Activated CD4-positive, alpha-beta T cell treated with anti-CD3 and anti-CD28 coated beads, Interleukin-2, amount 10 ng/mL, durations not matched to agents 7 days and 5 days (primary cell): ENCODE measurements around the gene BCAS3. TPM values are rescaled to one million over a fixed set of nuclear protein-coding genes. Genes with fewer than 3 reads are reported as not detected.

Experiments
- CTCF ChIA-PET: fragments of 350-600 bp; sonication (Branson Sonifier 250); formaldehyde crosslinking; loops from one replicate; lab custom pipeline; 2021; ENCODE audit warnings: antibody characterized with exemption; lab: Charles Lee
- POLR2A ChIA-PET: fragments of 350-600 bp; sonication (Branson Sonifier 250); formaldehyde crosslinking; loops from one replicate; lab custom pipeline; 2021; ENCODE audit warnings: antibody characterized with exemption; lab: Charles Lee
- DNase-seq: peaks from one replicate; pipeline ENCODE4 v3.0.0-alpha.2; 2020
- H3K27ac Mint-ChIP-seq: one replicate; pipeline ENCODE4 v1.8.0; 2021; ENCODE audit warnings: mild to moderate bottlenecking, moderate library complexity, mixed read lengths
- H3K27me3 Mint-ChIP-seq: one replicate; pipeline ENCODE4 v1.8.0; 2021; ENCODE audit warnings: mixed read lengths
- H3K36me3 Mint-ChIP-seq: one replicate; pipeline ENCODE4 v1.8.0; 2021; ENCODE audit warnings: low read depth, mixed read lengths
- H3K4me1 Mint-ChIP-seq: one replicate; pipeline ENCODE4 v1.8.0; 2021; ENCODE audit warnings: mixed read lengths
- H3K4me3 Mint-ChIP-seq: one replicate; pipeline ENCODE4 v1.8.0; 2021; ENCODE audit warnings: mild to moderate bottlenecking, moderate library complexity, mixed read lengths
- H3K9me3 Mint-ChIP-seq: one replicate; pipeline ENCODE4 v1.8.0; 2021; ENCODE audit warnings: mixed read lengths
- total RNA-seq, 2 experiments: library from RNA; stranded (reverse); gene quantifications; one replicate each; pipeline ENCODE4 v1.2.3, GENCODE V29; 2021

BCAS3 gene
- total RNA-seq, 2 experiments from 2014 or later, result 15.5 to 16.4 TPM

DNA sequence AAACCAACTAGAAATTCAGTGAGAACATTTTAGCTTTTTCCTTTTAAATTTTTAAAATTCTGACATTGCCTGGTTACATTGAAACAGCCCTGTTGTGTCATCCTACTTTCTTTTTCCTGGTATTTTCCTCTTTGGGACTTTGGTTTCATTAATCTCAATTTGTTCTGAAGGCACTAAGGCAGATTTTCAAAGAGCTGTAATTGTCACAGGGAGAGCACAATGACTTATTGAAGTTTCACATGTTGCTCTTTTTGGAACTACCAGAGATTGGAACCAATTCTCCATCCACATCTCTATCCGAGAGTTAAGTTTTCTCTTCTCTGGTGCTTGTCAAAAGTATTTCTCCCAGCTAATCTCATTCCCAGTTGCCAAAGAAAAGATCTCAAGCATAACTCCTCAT is 577.3 kb downstream of the BCAS3 start:
- H3K9me3 Mint-ChIP-seq, result no peaks in the 10 kb centered on the region
- H3K27ac Mint-ChIP-seq, result no peak overlapping the region
- H3K36me3 Mint-ChIP-seq, result no peaks in the 10 kb centered on the region
- no peaks in the 10 kb centered on the region for H3K27me3 Mint-ChIP-seq
- H3K4me1 Mint-ChIP-seq, result peaks cover 13% of the 10 kb centered on the region
- ChIA-PET CTCF (no interaction called here), POLR2A (no interaction called here)
- DNase-seq, result no peak
- no peak overlapping the region for H3K4me3 Mint-ChIP-seq

DNA sequence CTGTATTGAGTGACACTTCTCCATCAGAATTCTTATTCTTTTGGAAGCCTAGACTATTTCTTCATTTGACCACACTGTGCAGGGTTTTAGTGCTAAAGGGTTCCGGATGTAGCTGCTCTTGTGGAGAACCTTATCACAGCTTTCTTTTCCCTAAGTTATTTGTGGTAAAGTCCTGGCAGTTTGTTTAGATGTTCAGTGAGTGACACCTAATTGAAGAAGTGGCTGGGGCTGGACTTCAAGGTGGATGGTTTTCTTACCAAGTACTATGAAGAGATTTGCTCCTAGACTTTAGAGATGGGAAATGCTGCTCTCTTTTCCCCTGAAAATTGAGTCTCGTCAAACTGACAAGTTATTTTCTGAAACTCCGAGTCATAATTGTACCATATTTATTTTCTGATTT is 578.0 kb downstream of the BCAS3 start:
- peaks cover 8% of the 10 kb centered on the region for H3K4me1 Mint-ChIP-seq
- ChIA-PET POLR2A (no interaction called here), CTCF (interaction anchor here (0.6 kb wide), 1 partner anchor 9 kb away, joined by 3 read pairs; no protein-coding TSS in a partner anchor)
- no peak overlapping the region for H3K27ac Mint-ChIP-seq
- H3K4me3 Mint-ChIP-seq, result no peak overlapping the region
- H3K27me3 Mint-ChIP-seq, result no peaks in the 10 kb centered on the region
- H3K9me3 Mint-ChIP-seq, result no peaks in the 10 kb centered on the region
- H3K36me3 Mint-ChIP-seq, result no peaks in the 10 kb centered on the region
- DNase-seq, result no peak

DNA sequence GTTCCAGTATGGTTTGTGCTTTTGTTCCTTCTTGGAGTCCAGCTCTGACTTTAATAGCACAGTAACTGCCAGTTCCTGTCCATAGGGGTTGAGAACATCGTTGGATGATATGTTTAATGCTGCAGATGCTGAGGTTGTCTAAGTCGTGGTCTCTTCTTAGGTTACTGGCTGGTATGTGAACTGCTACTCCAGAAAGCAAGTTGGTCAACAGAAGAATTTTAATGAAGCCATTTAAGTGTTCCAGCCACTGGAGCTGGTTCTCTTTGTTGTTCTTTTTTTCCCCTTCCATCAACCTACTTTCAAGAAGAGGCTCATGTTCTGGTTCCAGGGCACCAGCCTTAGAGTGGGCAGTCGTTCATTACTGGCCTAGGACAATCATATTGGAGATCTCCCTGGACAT is 581.7 kb downstream of the BCAS3 start:
- no peaks in the 10 kb centered on the region for H3K4me1 Mint-ChIP-seq
- ChIA-PET POLR2A (no interaction called here), CTCF (interaction anchor here (0.6 to 0.9 kb wide), 3 partner anchors 8 to 132 kb away, joined by 3 read pairs; no protein-coding TSS in a partner anchor)
- no peaks in the 10 kb centered on the region for H3K36me3 Mint-ChIP-seq
- H3K9me3 Mint-ChIP-seq, result no peaks in the 10 kb centered on the region
- no peak overlapping the region for H3K27ac Mint-ChIP-seq
- no peaks in the 10 kb centered on the region for H3K27me3 Mint-ChIP-seq
- no peak for DNase-seq
- no peak overlapping the region for H3K4me3 Mint-ChIP-seq

DNA sequence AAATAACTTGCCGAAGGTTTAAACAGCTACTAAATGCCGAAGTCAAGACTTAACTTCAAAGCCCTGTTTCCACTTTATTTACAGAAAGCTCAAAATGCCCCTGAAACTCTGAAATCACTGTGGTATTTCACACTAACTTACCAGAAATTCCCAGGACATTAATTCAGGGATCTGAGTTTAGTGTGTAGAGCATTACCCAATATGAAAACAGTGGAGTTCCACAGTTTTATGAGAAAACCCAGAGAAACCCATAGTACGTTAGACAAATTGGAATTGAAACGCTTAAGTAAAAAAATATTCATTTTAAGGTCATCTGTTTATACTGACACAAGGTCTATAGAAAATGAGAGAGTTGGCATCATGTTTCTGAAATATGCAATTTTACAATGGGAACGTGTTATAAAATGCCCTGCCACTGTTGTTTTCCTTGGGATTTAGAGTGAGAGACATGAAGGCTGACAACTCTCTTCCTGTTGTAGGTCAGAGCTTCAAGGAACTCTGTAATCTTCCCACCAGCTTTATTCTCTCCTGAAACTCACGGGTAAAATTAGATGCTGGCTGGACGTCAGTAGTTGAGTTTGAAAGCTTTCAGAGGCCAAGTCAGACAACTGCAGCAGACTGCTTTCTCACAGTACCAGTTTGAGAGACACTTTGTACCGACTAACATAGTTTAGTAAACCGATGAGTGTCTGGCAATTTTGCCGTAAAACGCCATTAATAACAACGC is 582.6 kb downstream of the BCAS3 start:
- CTCF ChIA-PET, result interaction anchor here (0.9 kb wide), 1 partner anchor 9 kb away, joined by 3 read pairs; no protein-coding TSS in a partner anchor
- no peaks in the 10 kb centered on the region for H3K4me1 Mint-ChIP-seq
- no peak for DNase-seq
- no peak overlapping the region for H3K27ac Mint-ChIP-seq
- no peak overlapping the region for H3K4me3 Mint-ChIP-seq
- H3K9me3 Mint-ChIP-seq, result no peaks in the 10 kb centered on the region
- no peaks in the 10 kb centered on the region for H3K36me3 Mint-ChIP-seq
- POLR2A ChIA-PET, result no interaction called here
- H3K27me3 Mint-ChIP-seq, result no peaks in the 10 kb centered on the region

DNA sequence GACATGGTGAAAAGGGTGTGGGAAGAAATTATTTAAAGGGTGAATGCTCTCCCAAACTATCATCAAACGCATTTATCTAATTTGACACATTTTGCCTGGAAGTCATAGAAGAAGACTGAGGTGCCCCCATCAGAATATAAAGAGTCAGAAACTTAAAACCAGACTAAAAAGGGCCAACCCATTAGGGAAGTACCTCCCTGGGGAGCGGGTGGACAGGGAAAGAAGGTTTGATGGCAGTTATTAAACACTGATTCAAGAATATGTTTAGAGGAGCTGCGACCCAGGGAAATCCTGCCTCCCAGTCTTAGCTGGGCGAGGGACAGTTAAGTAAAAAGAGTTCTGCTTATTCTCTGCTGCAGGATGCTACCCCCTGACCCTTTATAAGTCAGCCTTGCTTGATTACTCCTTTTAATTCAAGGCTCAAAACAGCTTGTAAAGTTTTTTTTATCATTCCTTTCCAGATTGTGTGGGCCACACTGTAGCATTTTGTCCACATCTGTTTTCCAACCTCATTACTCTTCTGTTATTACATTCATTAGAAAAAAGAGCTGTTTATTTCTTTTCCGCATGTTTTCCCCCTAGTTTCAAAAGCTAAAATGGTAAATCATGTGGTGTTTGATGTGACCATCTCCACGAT is 583.5 kb downstream of the BCAS3 start:
- CTCF ChIA-PET, result interaction anchor here (1.0 to 1.4 kb wide), 2 partner anchors 11 to 34 kb away, joined by 4 read pairs; no protein-coding TSS in a partner anchor
- H3K4me3 Mint-ChIP-seq, result no peak overlapping the region
- no peaks in the 10 kb centered on the region for H3K27me3 Mint-ChIP-seq
- H3K4me1 Mint-ChIP-seq, result no peaks in the 10 kb centered on the region
- H3K9me3 Mint-ChIP-seq, result no peaks in the 10 kb centered on the region
- no peak overlapping the region for H3K27ac Mint-ChIP-seq
- no peaks in the 10 kb centered on the region for H3K36me3 Mint-ChIP-seq
- POLR2A ChIA-PET, result interaction anchor here (0.6 kb wide), 1 partner anchor 8 kb away, joined by 7 read pairs; no protein-coding TSS in a partner anchor
- no peak for DNase-seq

DNA sequence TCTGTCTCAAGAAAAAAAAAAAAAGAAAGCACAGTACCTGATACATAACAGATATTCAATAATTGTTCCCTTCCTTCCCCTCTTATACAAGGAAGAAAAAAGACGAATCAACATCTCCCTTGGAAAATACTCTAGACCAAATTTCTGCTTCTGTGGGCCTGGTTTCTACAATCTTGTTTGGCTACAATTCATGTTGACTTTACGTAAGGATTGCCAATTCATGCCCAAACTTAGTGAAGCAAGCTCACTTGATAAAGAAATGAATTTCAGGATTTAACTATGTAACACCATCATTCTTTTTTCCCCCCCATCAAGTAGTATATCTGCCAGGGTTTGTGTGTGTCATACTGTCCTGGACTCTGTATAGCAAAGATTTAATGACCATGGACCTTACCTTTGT is 587.7 kb downstream of the BCAS3 start:
- no peak overlapping the region for H3K27ac Mint-ChIP-seq
- no peaks in the 10 kb centered on the region for H3K9me3 Mint-ChIP-seq
- no peak for DNase-seq
- H3K4me1 Mint-ChIP-seq, result peaks cover 1% of the 10 kb centered on the region
- no peaks in the 10 kb centered on the region for H3K36me3 Mint-ChIP-seq
- ChIA-PET CTCF (no interaction called here), POLR2A (no interaction called here)
- H3K4me3 Mint-ChIP-seq, result no peak overlapping the region
- H3K27me3 Mint-ChIP-seq, result no peaks in the 10 kb centered on the region

DNA sequence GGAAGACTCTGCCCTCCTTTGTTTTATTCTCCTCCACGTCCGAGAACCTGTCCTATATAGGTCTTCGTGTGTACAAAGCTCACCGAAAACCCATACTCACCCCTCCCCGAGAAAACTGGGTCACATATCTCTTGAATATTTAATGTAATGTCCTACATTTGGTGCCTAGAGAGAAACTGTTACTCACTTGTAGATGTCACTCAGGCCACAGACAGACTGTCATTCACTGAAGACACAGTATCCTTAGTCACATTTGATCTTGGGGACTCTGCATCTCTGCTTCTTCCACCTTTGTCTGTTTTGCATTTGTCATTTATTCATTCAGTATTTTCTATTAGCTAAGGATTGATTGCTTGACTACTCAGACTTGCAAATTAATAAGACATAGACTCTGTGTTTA is 590.2 kb downstream of the BCAS3 start:
- no peak overlapping the region for H3K27ac Mint-ChIP-seq
- H3K4me1 Mint-ChIP-seq, result peaks cover 1% of the 10 kb centered on the region
- CTCF ChIA-PET, result interaction anchor here (0.6 to 0.7 kb wide), 2 partner anchors 124 to 167 kb away, joined by 3 to 4 read pairs; no protein-coding TSS in a partner anchor
- H3K4me3 Mint-ChIP-seq, result no peak overlapping the region
- no peaks in the 10 kb centered on the region for H3K36me3 Mint-ChIP-seq
- H3K9me3 Mint-ChIP-seq, result no peaks in the 10 kb centered on the region
- H3K27me3 Mint-ChIP-seq, result no peaks in the 10 kb centered on the region
- DNase-seq, result no peak
- POLR2A ChIA-PET, result no interaction called here

DNA sequence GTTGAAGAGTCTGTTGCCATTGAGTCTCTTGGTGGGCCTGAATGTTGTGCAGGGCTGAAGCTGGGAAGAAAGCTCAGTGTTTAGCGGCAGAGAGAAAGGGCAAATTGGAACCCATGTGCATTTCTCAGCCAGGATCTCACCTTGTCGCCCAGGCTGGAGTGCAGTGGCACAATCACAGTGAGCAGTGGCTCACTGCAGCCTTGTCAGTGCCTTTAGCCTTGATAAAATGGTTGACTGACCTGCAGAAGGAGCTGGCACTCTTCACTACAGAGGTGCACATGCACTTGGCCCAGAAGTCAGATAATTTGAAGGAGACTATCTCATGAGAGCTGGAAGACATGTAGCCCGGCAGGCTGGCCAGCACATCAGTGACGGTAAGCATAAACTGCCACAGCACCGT is 597.7 kb downstream of the BCAS3 start:
- Mint-ChIP-seq H3K9me3 (peaks cover 2% of the 10 kb centered on the region), H3K27ac (no peak overlapping the region), H3K4me3 (no peak overlapping the region), H3K4me1 (peaks cover 9% of the 10 kb centered on the region), H3K36me3 (no peaks in the 10 kb centered on the region), H3K27me3 (no peaks in the 10 kb centered on the region)
- DNase-seq, result no peak
- ChIA-PET POLR2A (no interaction called here), CTCF (interaction anchor here (0.6 to 1.4 kb wide), 3 partner anchors 46 to 145 kb away, joined by 3 to 4 read pairs (median 3); no protein-coding TSS in a partner anchor)

DNA sequence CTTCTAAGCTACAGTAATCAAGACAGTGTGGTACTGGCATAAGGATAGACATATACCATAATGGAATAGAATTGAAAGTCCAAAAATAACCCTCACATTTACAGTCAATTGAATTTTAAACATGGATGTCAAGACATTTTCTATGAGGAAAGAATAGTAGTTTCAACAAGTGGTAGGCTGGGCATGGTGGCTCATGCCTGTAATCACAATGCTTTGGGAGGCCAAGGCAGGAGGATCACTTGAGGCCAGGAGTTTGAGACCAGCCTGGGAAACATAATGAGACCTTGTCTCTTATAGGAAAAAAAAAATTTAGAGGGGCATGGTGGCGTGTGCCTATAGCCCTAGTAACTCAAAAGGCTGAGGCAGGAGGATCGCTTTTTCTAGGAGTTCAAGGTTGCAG is 599.2 kb downstream of the BCAS3 start:
- Mint-ChIP-seq H3K27ac (no peak overlapping the region), H3K4me3 (no peak overlapping the region), H3K4me1 (peaks cover 11% of the 10 kb centered on the region), H3K36me3 (no peaks in the 10 kb centered on the region), H3K9me3 (peaks cover 2% of the 10 kb centered on the region), H3K27me3 (no peaks in the 10 kb centered on the region)
- no peak for DNase-seq
- ChIA-PET CTCF (interaction anchor here (0.6 to 1.8 kb wide), 3 partner anchors 14 to 552 kb away, joined by 3 to 4 read pairs (median 4); no protein-coding TSS in a partner anchor), POLR2A (no interaction called here)

DNA sequence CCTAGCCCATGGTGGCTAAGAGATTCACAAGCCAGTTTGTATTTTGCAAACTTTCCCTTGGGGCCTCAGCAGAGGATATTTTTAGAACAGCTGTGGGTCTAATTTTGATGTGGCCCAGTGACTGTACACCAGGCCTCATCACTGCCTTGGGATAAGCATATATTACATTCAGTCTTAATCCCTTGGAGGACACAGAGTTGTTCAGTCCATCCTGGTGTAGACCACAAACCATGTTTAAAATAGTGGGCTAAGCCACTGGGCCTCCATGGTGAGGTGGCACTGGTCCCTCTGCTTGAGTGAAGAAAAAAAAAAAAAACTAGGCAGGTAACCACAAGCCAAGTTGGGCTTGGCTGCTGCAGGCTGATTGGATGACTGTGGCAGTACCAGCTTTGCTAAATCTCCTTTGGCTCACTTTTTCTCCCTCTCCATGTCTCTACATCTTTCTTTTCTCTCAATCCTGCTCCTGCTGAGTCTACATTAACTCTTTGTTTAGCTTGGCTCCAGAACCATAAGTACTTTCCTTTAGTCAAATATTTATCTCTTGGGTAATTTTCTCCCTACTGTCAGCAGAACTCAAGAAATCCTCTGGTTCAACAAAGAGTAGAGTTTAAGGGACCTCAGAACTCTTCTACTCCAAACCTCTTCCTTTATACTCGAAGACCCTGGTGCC is 602.0 kb downstream of the BCAS3 start:
- ChIA-PET POLR2A (no interaction called here), CTCF (interaction anchor here (0.5 kb wide), 1 partner anchor 49 kb away, joined by 3 read pairs; no protein-coding TSS in a partner anchor)
- Mint-ChIP-seq H3K36me3 (no peaks in the 10 kb centered on the region), H3K27ac (no peak overlapping the region), H3K27me3 (no peaks in the 10 kb centered on the region), H3K9me3 (peaks cover 12% of the 10 kb centered on the region), H3K4me3 (no peak overlapping the region), H3K4me1 (peaks cover 17% of the 10 kb centered on the region)
- no peak for DNase-seq

DNA sequence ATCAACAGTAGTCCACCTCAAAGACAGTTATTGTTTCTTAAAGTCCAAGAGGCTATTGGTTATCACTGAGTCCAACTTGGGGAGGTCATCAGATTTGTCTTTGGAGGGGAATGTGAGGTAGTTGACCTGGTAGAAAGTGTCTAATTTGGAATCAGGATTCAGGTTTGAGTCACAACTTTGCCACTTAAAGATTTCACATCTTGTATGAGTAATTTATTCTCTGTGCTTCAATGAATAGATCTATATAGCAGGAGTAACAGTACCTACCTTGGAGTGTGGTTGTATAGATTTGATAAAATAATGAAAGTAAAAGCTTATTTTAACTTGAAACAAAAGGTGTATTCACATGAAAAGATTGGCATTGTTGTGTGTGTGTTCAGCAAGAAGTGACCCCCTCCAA is 602.7 kb downstream of the BCAS3 start:
- no peak for DNase-seq
- ChIA-PET POLR2A (no interaction called here), CTCF (no interaction called here)
- Mint-ChIP-seq H3K4me3 (no peak overlapping the region), H3K9me3 (peaks cover 12% of the 10 kb centered on the region), H3K27ac (no peak overlapping the region), H3K36me3 (no peaks in the 10 kb centered on the region), H3K4me1 (peaks cover 17% of the 10 kb centered on the region), H3K27me3 (no peaks in the 10 kb centered on the region)

DNA sequence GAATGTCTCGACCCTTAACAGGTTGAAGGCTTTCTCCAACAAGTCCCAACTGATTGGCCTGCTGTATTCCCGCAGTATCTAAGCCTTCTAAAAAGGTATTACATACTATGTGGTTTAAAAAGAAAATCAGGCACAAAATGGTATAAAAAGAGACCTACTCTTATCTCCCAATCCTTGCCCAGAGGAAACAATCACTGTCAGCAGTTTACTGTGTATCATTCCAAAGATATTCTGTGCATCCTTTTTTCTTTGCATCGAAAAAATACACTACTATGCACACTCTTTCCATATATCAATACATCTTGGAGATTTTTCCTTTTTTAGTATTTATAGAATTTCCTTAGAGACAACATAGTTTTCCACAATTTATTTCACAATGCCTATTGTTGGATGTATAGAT is 603.2 kb downstream of the BCAS3 start:
- H3K36me3 Mint-ChIP-seq, result no peaks in the 10 kb centered on the region
- H3K27ac Mint-ChIP-seq, result no peak overlapping the region
- H3K27me3 Mint-ChIP-seq, result no peaks in the 10 kb centered on the region
- H3K4me1 Mint-ChIP-seq, result peaks cover 17% of the 10 kb centered on the region
- peaks cover 12% of the 10 kb centered on the region for H3K9me3 Mint-ChIP-seq
- no peak overlapping the region for H3K4me3 Mint-ChIP-seq
- no peak for DNase-seq
- POLR2A ChIA-PET, result no interaction called here
- CTCF ChIA-PET, result no interaction called here

DNA sequence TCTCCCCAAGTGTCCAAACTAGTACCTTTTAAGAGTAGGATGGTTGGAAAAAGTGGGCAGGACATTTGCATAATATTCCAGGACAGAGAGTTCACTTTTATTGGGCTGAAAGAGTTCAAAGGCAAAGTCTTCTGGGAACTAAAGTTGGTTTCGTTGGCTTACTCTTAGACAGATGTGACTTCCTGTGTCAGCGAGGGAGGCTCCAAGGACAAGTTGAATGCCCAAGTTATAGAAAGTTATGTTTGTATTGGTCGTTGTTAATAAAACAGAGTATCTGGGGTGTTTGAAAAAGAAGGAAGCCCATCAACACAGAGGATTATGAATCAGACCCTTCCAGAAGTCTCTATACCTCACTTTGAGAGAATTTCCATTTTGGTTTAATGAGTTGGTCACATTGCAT is 604.7 kb downstream of the BCAS3 start:
- H3K9me3 Mint-ChIP-seq, result peaks cover 10% of the 10 kb centered on the region
- ChIA-PET POLR2A (no interaction called here), CTCF (interaction anchor here (1.0 kb wide), 1 partner anchor 12 kb away, joined by 3 read pairs; no protein-coding TSS in a partner anchor)
- peaks cover 20% of the 10 kb centered on the region for H3K4me1 Mint-ChIP-seq
- no peaks in the 10 kb centered on the region for H3K27me3 Mint-ChIP-seq
- no peak for DNase-seq
- no peaks in the 10 kb centered on the region for H3K36me3 Mint-ChIP-seq
- no peak overlapping the region for H3K27ac Mint-ChIP-seq
- H3K4me3 Mint-ChIP-seq, result no peak overlapping the region
